AG10803 (cell line): ENCODE measurements around the gene SPANXC.
"Not testable (repeated sequence)": the region's sequence is repeated elsewhere in the genome, so short reads cannot be mapped to it uniquely, and the experiment has no call there.

ENCODE experiments used
- DNase-seq: peaks from one replicate; pipeline ENCODE4 v3.0.0; 2010; ENCODE audit warnings: low read depth
- H3K4me3 ChIP-seq: 2 replicates; pipeline ENCODE4 v1.5.1; 2011; ENCODE audit warnings: mild to moderate bottlenecking, low read length, control low read depth
- CTCF ChIP-seq: conservative IDR thresholded peaks from 2 replicates; pipeline ENCODE4 v1.5.1; 2011; ENCODE audit warnings: mild to moderate bottlenecking, low read length, control low read depth, inconsistent platforms

The SPANXC gene

GRCh38 chrX:141242417-141242816 is at the start of gene SPANXC:
Gene SPANXC (minus strand): TSS chrX:141242517. CDS start chrX:141242457, 60 bp downstream.
- not testable (repeated sequence) for H3K4me3 ChIP-seq, DNase-seq

- no peak overlapping the region for H3K4me3 ChIP-seq
- no peak for TF ChIP-seq CTCF
- peak; percentile 28 for DNase-seq
Observed at GRCh38 chrX:141279476-141279875, 37.2 kb upstream of the SPANXC start.

GRCh38 chrX:141278306-141278705 is 36.0 kb upstream of the SPANXC start:
- DNase-seq: peak; percentile 4
- no peak overlapping the region for H3K4me3 ChIP-seq
- TF ChIP-seq CTCF: peak; percentile 60

- TF ChIP-seq CTCF: no peak
- H3K4me3 ChIP-seq: no peak overlapping the region
- DNase-seq: no peak
Observed at GRCh38 chrX:141258080-141258479, 15.8 kb upstream of the SPANXC start.

- no peak overlapping the region for H3K4me3 ChIP-seq
- TF ChIP-seq CTCF: no peak
- DNase-seq: no peak
Observed at GRCh38 chrX:141221611-141222010, 20.7 kb downstream of the SPANXC start.

GRCh38 chrX:141220342-141221008 is 21.8 kb downstream of the SPANXC start:
- no peak for TF ChIP-seq CTCF
- DNase-seq: peak; percentile 61
- no peak overlapping the region for H3K4me3 ChIP-seq

- no peak for TF ChIP-seq CTCF
- DNase-seq: peak; percentile 24
- H3K4me3 ChIP-seq: no peak overlapping the region
Observed at GRCh38 chrX:141214196-141214595, 28.1 kb downstream of the SPANXC start.

GRCh38 chrX:141201962-141202361 is 40.4 kb downstream of the SPANXC start:
- H3K4me3 ChIP-seq: no peak overlapping the region
- no peak for TF ChIP-seq CTCF
- DNase-seq: no peak
